ENCODE measurements around the gene MASP2.
"Not testable (repeated sequence)": the region's sequence is repeated elsewhere in the genome, so short reads cannot be mapped to it uniquely, and the experiment has no call there.

MASP2 gene

DNA sequence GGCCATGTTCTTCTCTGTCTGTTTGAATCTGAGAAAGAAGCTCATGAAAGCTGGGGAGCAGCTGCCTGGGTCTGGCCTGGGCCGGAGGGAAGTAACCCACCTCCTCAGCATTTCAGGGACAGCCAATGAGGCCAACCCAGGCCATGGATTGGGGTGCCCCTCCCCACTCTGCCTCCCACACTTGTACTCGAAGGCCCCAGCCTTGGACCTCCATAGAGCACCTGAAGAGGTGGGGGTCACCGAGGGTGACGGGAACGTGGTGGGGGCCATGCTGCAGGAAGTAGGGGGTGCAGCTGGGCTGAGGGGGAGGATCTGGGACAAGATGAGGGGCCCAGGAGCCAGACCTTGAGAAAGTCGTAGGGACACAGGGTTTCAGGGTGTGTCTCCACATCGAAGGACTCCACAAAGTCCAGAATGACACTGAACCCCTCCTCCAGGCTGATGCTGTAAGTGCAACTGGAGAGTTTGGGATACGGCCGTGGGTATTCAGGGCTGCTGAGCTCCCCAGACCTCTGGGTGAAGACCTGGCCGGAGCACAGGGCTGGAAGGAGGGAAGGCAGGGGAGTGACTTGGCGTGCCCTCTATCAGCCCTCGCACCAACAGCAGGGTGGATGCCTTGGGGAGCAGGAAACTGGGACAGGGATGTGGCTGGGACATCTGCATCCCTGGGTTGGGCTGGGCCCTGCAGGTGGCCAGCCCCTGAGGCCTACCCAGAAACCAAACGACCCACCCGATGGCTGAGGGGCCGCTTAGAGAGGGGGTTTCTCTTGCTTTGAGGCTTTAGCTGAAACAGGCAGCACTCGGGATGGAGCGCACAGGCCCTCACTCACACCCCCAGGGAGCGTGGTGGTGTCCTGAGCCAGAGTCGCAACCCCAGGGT lies 3.8 kb downstream of the MASP2 start:
- DNase-seq (ENCODE audit: insufficient read length) = no peak
- no peak for FAIRE-seq
- TF ChIP-seq POLR2A (IDR thresholded peaks at IDR 0.05; ENCODE audit: low read depth, low read length) (no peak), POLR2AphosphoS5 (IDR thresholded peaks at IDR 0.05; ENCODE audit: low read depth, low read length) (no peak), TAF1 (IDR thresholded peaks at IDR 0.05; ENCODE audit: borderline replicate concordance, low read depth, low read length) (no peak)

DNA sequence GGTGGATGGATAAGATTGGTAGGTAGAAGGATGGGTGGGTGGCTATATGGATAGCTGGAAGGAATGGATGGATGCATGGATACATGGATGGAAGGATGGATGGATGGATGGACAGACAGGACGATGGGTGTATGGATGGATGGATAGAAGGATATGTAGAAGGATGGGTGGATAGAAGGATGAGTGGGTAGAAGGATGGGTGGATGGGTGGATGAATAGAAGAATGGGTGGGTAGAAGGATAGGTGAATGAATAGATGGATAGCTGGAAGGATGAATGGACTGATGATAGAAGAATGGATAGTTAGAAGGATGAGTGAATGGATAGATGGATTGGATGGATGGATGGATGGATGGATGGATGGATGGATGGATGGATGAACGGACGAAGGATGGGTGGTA lies 5.0 kb downstream of the MASP2 start:
- DNase-seq (ENCODE audit: insufficient read length) (no peak), FAIRE-seq (no peak)
- TF ChIP-seq POLR2AphosphoS5 (IDR thresholded peaks at IDR 0.05; ENCODE audit: low read depth, low read length) (no peak), POLR2A (IDR thresholded peaks at IDR 0.05; ENCODE audit: low read depth, low read length) (no peak), TAF1 (IDR thresholded peaks at IDR 0.05; ENCODE audit: borderline replicate concordance, low read depth, low read length) (no peak)

DNA sequence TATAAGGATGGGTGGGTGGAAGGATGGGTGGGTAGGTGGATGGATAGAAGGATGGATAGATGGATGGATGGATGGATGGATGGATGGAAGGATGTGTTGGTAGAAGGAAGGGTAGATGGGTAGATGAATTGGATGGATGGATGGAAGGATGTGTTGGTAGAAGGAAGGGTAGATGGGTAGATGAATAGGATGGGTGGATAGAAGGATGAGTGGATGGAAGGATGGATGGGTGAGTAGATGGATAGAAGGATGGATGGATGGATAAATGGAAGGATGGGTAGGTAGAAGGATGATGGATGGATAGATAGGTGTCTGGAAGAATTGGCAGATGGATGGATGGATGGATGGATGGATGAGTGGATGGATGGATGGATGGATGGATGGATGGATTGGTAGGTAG lies 6.0 kb downstream of the MASP2 start:
- DNase-seq (ENCODE audit: insufficient read length) (no peak), FAIRE-seq (no peak)
- TF ChIP-seq POLR2AphosphoS5 (IDR thresholded peaks at IDR 0.05; ENCODE audit: low read depth, low read length) = no peak

DNA sequence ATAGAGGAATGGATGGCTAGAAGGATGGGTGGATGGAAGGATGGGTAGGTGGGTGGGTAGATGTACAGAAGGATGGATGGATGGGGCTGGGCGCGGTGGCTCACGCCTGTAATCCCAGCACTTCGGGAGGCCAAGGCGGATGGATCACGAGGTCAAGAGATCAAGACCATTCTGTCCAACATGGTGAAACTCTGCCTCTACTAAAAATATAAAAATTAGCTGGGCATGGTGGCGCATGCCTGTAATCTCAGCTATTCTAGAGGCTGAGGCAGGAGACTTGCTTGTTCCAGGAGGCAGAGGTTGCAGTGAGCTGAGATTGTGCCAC lies 7.0 kb downstream of the MASP2 start:
- DNase-seq (ENCODE audit: insufficient read length); FAIRE-seq: not testable (repeated sequence)

DNA sequence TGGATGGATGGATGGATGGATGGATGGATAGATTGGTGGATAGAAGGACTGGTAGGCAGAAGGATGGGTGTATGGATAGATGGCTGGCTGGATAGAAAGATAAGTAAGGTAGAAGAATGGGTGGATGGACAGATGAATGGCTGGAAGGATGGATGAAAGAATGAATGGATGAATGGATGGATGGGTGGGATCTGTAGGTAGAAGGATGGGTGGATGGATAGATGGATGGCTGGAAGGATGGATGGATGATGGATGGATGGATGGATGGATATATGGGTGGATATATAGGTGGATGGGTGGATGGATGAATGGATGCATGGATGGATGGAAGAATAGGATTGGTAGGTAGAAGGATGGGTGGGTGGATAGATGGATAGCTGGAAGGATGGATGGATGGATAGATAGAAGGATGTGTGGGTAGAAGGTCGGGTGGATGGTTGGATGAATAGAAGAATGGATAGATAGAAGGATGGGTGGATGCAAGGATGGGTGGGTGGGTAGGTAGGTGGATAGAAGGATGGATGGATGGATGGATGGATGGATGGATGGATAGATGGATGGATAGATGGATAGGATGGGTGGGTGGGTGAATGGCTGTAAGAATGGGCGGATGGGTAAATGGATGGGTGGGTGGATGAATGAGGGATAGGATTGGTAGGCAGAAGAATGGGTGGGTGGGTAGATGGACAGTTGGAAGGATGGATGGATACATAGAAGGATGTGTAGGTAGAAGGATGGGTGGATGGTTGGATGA lies 7.5 kb downstream of the MASP2 start:
- FAIRE-seq (no peak), DNase-seq (ENCODE audit: insufficient read length) (no peak)
- TF ChIP-seq POLR2AphosphoS5 (IDR thresholded peaks at IDR 0.05; ENCODE audit: low read depth, low read length) (no peak), POLR2A (IDR thresholded peaks at IDR 0.05; ENCODE audit: low read depth, low read length) (no peak), TAF1 (IDR thresholded peaks at IDR 0.05; ENCODE audit: borderline replicate concordance, low read depth, low read length) (no peak)

DNA sequence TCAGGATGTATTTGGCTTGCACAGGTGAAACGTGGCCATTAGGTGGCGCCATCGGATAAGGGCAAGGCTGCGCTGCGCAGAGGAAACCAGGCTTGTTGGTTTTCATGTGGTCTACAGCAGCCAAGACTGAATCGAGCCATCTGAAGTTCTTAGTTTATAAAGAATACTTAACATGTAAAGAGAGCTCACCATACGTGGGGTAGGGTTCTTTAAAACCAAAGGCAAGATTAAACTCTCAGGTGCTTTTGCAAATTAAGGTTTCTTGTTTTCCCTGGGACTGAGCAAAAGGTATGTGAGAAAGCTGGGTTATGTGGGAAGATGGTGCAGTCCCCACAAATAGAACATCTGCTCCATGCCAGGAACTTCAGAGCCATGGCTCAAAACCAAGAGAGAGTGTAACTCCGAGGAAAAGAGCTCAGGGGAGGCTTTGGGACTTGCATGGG lies 9.3 kb downstream of the MASP2 start:
- peak; percentile 81 for DNase-seq (ENCODE audit: insufficient read length)
- FAIRE-seq = peak; percentile 84
- no peak for TF ChIP-seq POLR2AphosphoS5 (IDR thresholded peaks at IDR 0.05; ENCODE audit: low read depth, low read length)
- TF ChIP-seq POLR2A (IDR thresholded peaks at IDR 0.05; ENCODE audit: low read depth, low read length) = no peak
- TF ChIP-seq TAF1 (IDR thresholded peaks at IDR 0.05; ENCODE audit: borderline replicate concordance, low read depth, low read length) = no peak

DNA sequence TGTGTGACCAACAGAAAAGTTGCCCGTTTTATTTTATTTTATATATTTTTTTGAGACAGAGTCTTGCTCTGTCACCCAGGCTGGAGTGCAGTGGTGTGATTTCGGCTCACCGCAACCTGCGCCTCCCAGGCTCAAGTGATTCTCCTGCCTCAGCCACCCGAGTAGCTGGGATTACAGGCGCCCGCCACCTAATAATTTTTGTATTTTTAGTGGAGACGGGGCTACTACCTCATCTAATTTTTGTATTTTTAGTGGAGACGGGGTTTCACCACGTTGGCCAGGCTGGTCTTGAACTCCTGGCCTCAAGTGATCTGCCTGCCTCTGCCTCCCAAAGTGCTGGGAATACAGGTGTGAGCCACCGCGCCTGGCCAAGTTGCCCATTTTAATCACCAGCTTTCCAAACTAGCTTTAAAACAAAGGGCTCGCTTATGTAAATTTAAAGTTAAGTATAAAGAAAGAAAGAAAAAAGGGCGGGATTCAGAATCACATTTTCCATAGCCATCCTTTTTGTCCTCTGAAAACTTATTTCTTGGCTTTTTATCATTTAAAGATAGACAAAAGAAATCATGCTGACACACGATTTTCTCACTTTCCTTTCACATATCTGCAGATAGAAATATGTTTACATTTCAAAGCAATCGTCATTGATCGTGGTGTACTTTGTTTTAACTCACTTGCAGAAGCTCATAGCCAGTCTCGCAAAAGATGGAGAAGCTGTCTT lies 9.9 kb downstream of the MASP2 start:
- FAIRE-seq; DNase-seq (ENCODE audit: insufficient read length): not testable (repeated sequence)

DNA sequence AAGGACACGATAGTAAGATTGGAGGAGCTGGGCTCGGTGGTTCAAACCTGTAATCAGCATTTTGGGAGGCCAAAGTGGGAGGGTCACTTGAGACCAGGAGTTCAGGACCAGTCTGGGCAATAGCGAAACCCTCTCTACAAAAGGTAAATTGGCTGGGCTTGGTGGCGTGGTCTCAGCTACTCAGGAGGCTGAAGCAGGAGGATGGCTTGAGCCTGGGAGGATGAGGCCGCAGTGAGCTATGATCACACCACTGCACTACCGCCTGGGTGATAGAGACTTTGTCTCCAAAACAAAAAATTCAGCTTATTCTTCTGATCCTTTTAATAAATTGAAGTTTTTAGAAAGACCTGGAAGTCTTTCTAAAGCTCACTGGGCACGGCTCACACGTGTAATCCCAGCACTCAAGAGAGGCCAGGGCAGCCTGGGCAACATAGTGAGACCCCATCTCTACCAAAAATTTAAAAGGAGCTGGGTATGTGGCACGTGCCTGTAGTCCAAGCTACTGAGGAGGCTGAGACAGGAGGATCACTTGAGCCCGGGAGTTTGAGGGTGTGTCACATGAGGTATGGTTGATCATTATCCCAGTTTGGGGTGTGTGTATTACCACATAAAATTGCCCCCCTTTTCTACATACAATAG lies 15.3 kb downstream of the MASP2 start:
- FAIRE-seq (no peak), DNase-seq (ENCODE audit: insufficient read length) (no peak)
- TF ChIP-seq POLR2A (IDR thresholded peaks at IDR 0.05; ENCODE audit: low read depth, low read length) = 0 out of 2 replicates have a peak, but pooled peaks have one; percentile 32
- TF ChIP-seq TAF1 (IDR thresholded peaks at IDR 0.05; ENCODE audit: borderline replicate concordance, low read depth, low read length) = no peak
- TF ChIP-seq POLR2AphosphoS5 (IDR thresholded peaks at IDR 0.05; ENCODE audit: low read depth, low read length) = peak; percentile 60; the same call in 1 of the 2 replicates

DNA sequence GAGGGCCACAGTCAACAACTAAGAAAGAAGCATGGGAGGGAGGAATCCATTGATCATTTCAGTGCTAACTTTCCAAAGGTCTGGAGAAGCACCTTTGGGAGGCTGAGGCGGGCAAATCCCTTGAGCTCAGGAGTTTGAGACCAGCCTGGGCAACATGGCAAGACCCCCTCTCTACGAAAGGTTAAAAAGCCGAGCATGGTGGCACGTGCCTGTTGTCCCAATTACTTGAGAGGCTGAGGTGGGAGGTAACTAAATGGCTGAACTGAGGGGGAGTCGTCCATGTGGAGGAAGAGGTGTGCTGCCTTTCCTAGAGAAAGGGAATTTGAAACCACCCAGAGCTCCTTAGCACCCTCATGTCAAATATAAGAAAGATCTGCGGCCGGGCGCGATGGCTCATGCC lies 16.2 kb downstream of the MASP2 start:
- FAIRE-seq = no peak
- no peak for DNase-seq (ENCODE audit: insufficient read length)
- TF ChIP-seq TAF1 (IDR thresholded peaks at IDR 0.05; ENCODE audit: borderline replicate concordance, low read depth, low read length) = no peak
- peak; percentile 76; the same call in 1 of the 2 replicates for TF ChIP-seq POLR2AphosphoS5 (IDR thresholded peaks at IDR 0.05; ENCODE audit: low read depth, low read length)

DNA sequence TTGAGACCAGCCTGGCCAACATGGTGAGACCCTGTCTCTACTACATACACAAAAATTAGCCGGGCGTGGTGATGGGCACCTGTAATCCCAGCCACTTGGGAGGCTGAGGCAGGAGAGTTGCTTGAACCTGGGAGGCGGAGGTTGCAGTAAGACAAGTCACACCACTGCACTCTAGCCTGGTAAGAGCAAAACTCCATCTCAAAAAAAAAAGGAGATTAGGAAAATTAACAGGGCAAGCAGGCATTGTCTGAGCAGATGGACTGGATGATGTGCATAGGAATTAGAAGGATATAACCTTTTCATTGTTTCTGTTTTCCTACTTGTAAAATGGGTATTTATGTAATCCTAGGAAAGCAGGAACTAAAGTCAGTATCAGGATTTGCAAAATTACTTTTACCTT lies 19.0 kb downstream of the MASP2 start:
- DNase-seq (ENCODE audit: insufficient read length) (no peak), FAIRE-seq (no peak)
- TF ChIP-seq TAF1 (IDR thresholded peaks at IDR 0.05; ENCODE audit: borderline replicate concordance, low read depth, low read length) (no peak), POLR2AphosphoS5 (IDR thresholded peaks at IDR 0.05; ENCODE audit: low read depth, low read length) (no peak), POLR2A (IDR thresholded peaks at IDR 0.05; ENCODE audit: low read depth, low read length) (no peak)

DNA sequence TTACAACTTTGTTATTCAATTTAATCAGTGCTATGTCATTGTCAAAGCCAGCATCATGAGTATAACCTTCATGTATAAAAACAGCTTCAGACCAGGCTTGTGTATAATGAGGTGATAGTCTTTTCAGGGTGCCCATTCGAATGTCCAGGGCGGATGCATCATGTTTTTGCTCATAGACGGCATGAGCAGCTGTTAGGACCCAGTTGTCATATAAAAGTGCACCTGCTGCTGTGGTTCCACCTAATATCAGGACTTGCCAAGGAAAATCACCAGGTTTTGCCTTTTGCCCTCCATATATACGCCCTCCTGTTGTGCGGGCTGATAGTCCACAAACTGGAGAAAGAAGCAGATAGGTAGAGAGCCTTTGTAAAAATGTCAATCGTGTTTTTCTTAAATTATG lies 19.7 kb downstream of the MASP2 start:
- no peak for TF ChIP-seq POLR2A (IDR thresholded peaks at IDR 0.05; ENCODE audit: low read depth, low read length)
- no peak for FAIRE-seq
- no peak for DNase-seq (ENCODE audit: insufficient read length)

DNA sequence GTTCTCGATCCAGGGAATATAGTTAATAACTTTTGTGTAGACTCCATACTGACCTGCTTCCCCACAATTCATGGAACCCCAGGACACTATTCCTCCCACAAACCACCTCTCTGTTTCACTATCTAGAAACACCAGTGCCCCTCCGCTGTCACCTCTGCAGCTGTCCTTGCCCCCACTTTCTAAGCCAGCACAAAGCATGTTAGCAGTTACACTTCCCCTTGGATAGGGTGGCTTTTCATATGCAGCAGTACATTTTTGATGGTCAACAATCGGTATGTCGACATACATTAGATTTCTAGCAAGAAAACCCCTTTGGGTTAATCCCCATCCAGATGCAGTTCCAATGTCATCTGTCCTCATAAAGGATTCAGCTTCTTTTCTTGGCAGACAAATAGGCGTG lies 20.1 kb downstream of the MASP2 start:
- DNase-seq (ENCODE audit: insufficient read length) (no peak), FAIRE-seq (no peak)
- TF ChIP-seq TAF1 (IDR thresholded peaks at IDR 0.05; ENCODE audit: borderline replicate concordance, low read depth, low read length) = no peak
- TF ChIP-seq POLR2AphosphoS5 (IDR thresholded peaks at IDR 0.05; ENCODE audit: low read depth, low read length) = peak; percentile 61
- TF ChIP-seq POLR2A (IDR thresholded peaks at IDR 0.05; ENCODE audit: low read depth, low read length) = peak; percentile 46
